Measurements from ENCODE around the gene BCAS1.

The BCAS1 gene

GRCh38 chr20:54086507-54087039 is 16.2 kb upstream of the BCAS1 start:
- peak; percentile 60 for DNase-seq (ENCODE audit: low read depth)
- no peak for TF ChIP-seq CTCF (conservative IDR thresholded peaks at IDR 0.05; ENCODE audit: control insufficient read depth, insufficient read depth, low read depth, low read length)
- H3K4me3 ChIP-seq (ENCODE audit: control insufficient read depth, low read depth, low read length), result no peak overlapping the region

GRCh38 chr20:54085910-54086309 is 15.5 kb upstream of the BCAS1 start:
- no peak for DNase-seq (ENCODE audit: low read depth)
- TF ChIP-seq CTCF (conservative IDR thresholded peaks at IDR 0.05; ENCODE audit: control insufficient read depth, insufficient read depth, low read depth, low read length), result no peak

GRCh38 chr20:54085425-54085824 is 15.0 kb upstream of the BCAS1 start:
- DNase-seq (ENCODE audit: low read depth), result no peak
- H3K4me3 ChIP-seq (ENCODE audit: control insufficient read depth, low read depth, low read length), result no peak overlapping the region
- TF ChIP-seq CTCF (conservative IDR thresholded peaks at IDR 0.05; ENCODE audit: control insufficient read depth, insufficient read depth, low read depth, low read length), result no peak

More at GRCh38 chr20:54085910-54086309, 15.5 kb upstream of the BCAS1 start:
- H3K4me3 ChIP-seq (ENCODE audit: control insufficient read depth, low read depth, low read length), result no peak overlapping the region

GRCh38 chr20:54084727-54085388 is 14.5 kb upstream of the BCAS1 start:
- no peak for TF ChIP-seq CTCF (conservative IDR thresholded peaks at IDR 0.05; ENCODE audit: control insufficient read depth, insufficient read depth, low read depth, low read length)
- no peak overlapping the region for H3K4me3 ChIP-seq (ENCODE audit: control insufficient read depth, low read depth, low read length)
- DNase-seq (ENCODE audit: low read depth), result no peak

- H3K4me3 ChIP-seq (ENCODE audit: control insufficient read depth, low read depth, low read length), result no peak overlapping the region
- no peak for DNase-seq (ENCODE audit: low read depth)
- no peak for TF ChIP-seq CTCF (conservative IDR thresholded peaks at IDR 0.05; ENCODE audit: control insufficient read depth, insufficient read depth, low read depth, low read length)
Observed at GRCh38 chr20:54084193-54084592, 13.8 kb upstream of the BCAS1 start.

- no peak for TF ChIP-seq CTCF (conservative IDR thresholded peaks at IDR 0.05; ENCODE audit: control insufficient read depth, insufficient read depth, low read depth, low read length)
Observed at GRCh38 chr20:54083459-54083858, 13.1 kb upstream of the BCAS1 start.

More at GRCh38 chr20:54083459-54083858, 13.1 kb upstream of the BCAS1 start:
- H3K4me3 ChIP-seq (ENCODE audit: control insufficient read depth, low read depth, low read length), result no peak overlapping the region
- DNase-seq (ENCODE audit: low read depth), result no peak

All from fibroblast of mammary gland (primary cell).